GM13977 (cell line): ENCODE measurements around the gene IGLL5.

ENCODE experiments used
- DNase-seq: peaks from one replicate; pipeline ENCODE4 v3.0.0; 2012; ENCODE audit warnings: low spot score
- in situ Hi-C: fragments of 300-500 bp; cut with MboI; formaldehyde crosslinking; loops from one replicate; pipeline ENCODE4 v1.12.0; 2022; ENCODE audit warnings: low sequenced_read_pairs, low pct_unique_long_range_greater_than_20kb, mixed read lengths, inconsistent platforms; ENCODE audit not compliant: unreplicated experiment
- TF ChIP-seq, protein P1 (sequence below): IDR thresholded peaks from 2 replicates; pipeline ENCODE4 v1.5.1; 2012; ENCODE audit warnings: mild to moderate bottlenecking, control low read depth; ENCODE audit not compliant: insufficient read depth; ENCODE audit errors: extremely low read depth, missing control alignments

Gene IGLL5

DNA sequence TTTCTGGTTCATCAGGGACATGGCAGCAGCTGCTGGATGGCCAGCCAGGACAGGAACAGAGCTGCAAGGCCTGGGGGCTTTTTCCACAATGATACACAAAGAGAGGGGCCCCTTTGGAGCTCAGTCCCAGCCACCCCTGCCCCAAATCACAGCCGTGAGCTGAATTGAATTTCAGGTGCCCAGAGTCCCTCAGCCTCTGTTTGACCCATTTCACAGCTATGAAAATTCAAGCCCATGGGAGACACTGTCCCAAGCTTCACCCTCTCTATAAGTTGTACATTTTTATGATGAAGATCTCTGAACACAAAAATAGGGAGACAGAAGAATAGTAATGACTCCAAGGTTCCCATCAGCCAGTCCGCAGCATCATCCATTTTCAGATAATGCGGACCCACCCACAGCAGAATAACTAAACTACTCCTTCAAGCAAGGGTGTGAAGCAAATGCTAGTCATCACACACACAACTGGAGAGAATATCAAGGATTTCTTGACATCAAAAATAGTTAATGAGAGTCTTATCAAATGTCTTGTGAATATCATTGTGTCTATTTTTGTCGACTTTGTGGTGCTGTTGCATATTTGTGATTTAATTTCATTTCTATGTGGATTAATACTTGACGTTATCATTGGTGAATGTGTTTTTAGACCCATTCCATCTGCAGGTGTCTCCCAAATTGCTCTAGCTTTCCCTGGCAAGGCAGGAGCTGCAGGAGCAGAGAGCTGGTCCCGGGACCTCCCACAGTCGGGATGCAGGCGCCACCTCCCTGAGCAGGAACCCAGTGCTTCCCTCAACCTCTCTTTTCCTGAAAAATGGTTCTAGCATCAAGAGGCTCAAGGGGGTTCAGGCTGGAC lies 24.7 kb downstream of the IGLL5 start:
- in situ Hi-C loops = loop anchor here (5.0 kb wide), 1 partner anchor 505 kb away; no protein-coding TSS in a partner anchor
- TF ChIP-seq, protein P1, sequence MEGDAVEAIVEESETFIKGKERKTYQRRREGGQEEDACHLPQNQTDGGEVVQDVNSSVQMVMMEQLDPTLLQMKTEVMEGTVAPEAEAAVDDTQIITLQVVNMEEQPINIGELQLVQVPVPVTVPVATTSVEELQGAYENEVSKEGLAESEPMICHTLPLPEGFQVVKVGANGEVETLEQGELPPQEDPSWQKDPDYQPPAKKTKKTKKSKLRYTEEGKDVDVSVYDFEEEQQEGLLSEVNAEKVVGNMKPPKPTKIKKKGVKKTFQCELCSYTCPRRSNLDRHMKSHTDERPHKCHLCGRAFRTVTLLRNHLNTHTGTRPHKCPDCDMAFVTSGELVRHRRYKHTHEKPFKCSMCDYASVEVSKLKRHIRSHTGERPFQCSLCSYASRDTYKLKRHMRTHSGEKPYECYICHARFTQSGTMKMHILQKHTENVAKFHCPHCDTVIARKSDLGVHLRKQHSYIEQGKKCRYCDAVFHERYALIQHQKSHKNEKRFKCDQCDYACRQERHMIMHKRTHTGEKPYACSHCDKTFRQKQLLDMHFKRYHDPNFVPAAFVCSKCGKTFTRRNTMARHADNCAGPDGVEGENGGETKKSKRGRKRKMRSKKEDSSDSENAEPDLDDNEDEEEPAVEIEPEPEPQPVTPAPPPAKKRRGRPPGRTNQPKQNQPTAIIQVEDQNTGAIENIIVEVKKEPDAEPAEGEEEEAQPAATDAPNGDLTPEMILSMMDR = no peak

DNA sequence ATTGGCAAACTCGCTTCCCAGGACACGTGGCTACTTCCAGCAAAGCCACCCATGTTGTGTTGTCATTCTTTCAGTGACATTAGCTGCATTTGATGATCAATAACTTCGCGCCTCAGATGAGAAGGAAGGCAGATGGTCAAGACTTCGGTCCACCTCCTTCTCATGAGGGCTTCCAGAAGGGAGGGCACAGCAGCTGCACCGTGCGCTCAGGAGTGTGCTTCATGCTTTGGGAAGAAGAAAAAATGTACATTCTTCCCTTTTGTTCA lies 25.3 kb downstream of the IGLL5 start:
- TF ChIP-seq, protein P1 = no peak
- no peak for DNase-seq
- in situ Hi-C loops = loop anchor here (5.0 kb wide), 1 partner anchor 506 kb away; no protein-coding TSS in a partner anchor

More for the DNA sequence above, 24.7 kb downstream of the IGLL5 start:
- DNase-seq = no peak

DNA sequence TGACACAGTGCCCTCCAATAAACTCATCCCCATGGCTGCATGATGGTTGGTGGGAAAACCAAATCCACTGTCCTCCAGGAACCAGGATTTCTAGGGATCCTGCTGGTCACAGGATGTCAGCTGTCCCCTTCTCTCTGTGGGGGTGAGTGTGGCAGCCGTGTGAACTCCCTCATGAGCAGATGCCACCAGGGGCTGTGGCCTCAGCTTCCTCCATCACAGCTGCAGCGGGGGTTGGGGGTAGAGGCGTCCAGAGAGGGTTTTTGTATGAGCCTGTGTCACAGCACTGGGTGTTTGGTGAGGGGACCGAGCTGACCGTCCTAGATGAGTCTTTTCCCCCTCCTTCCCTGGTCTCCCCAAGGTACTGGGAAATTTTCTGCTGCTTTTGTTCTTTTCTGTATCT lies 26.4 kb downstream of the IGLL5 start:
- DNase-seq = no peak
- in situ Hi-C loops = loop anchor here (5.0 kb wide), 1 partner anchor 507 kb away; no protein-coding TSS in a partner anchor
- TF ChIP-seq, protein P1 = no peak

DNA sequence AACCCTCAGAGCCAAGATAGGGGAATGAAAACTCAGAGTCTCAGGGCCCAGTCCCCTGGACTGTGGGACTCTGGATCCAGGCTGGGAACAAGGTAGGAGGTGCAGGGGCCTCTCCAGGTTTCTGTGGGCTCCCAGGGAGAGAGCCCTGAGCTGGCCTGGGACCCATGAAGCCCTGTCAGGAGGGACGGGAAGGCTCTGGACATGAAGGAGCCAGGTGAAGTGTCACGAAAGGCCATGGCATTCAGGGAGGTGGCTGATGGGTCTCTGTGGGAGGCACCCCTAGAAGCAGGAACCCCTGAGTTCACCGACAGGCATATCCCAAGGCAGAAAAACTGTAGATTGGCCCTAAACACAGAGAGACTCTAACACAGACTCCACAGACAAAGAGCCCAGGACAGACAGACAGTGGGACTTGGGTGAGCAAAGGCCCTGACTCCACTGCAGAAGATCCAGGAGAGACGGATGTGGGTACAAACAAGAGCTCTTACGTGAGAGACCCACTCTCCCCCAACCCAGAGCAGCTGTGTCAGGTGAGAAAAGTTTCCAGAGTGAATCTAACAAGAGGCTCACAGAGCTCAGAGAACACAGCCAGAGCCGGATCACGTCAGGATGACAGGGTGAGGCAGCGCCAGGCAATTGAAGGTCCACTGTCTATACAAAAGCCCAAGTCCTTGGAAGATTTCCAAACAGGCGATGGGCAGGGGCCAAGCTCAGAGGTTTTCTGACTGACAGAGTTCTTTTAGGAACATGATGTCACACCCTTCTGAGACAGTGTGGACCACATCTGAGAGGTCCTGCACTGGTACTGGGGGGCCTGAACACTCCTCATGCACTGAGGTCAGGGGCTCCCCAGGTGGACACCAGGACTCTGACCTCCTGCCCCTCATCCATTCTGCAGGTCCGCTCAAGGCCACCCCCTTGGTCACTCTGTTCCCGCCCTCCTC lies 27.4 kb downstream of the IGLL5 start:
- in situ Hi-C loops = loop anchor here (5.0 kb wide), 1 partner anchor 508 kb away; no protein-coding TSS in a partner anchor
- TF ChIP-seq, protein P1 = no peak
- no peak for DNase-seq

DNA sequence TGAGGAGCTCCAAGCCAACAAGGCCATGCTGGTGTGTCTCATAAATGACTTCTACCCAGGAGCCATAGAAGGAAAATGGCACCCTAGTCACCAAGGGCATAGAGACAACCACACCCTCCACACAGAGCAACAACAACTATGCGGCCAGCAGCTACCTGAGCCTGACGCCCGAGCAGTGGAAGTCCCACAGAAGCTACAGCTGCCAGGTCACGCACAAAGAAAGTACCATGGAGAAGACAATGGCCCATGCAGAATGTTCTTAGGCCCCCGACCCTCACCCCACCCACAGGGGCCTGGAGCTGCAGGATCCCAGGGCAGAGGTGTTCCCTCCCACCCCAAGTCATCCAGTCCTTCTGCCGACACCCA lies 28.0 kb downstream of the IGLL5 start:
- TF ChIP-seq, protein P1 = no peak
- DNase-seq = no peak
- in situ Hi-C loops = no loop called here

DNA sequence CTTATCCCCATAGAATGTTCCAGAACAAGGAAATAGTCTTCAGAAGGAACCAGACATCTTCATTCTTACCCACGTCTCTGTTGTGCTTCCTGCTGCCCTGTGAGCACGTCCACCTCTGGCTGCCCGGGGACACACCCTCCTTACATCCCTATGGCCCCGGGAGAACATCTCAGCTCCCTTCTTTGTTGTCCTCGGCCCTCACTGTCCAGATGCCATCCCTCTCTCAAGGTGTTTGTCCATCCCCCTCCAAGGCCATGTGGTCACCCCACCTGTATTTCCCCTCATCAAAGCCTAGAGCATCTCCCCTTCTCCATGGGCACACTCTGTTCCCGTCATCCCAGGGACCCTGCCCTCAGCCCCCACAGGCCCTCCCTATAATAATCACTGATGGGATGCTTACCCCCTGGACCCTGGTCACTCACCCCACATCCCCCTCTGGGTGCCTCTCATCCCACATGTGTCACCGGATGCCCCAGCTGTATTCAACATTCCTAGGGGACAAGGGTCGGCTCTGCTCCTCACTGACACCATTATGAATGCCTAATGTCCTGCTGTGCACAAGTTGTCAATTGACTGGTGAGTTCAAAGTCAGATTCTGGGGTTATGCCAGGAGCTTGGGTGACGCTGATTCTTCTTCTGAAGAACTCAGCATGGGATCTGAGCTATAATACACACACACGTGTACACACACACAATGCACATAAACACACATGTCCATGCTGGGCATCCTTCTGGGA lies 28.8 kb downstream of the IGLL5 start:
- TF ChIP-seq, protein P1 = no peak
- in situ Hi-C loops = no loop called here
- no peak for DNase-seq
